ENCODE data around the gene MROH8.
"Not testable (repeated sequence)": the region's sequence is repeated elsewhere in the genome, so short reads cannot be mapped to it uniquely, and the experiment has no call there.

The MROH8 gene

GRCh38 chr20:37152284-37152683 lies 27.1 kb downstream of the MROH8 start:
- Histone ChIP-seq H3K4me3 (ENCODE audit: low read depth in 1 of 2, low read length in 2 of 2) (no peak overlapping the region), H3K79me2 (ENCODE audit: insufficient read depth, low read length) (no peaks in the 10 kb centered on the region), H3K4me1 (ENCODE audit: insufficient read depth, low read length) (no peaks in the 10 kb centered on the region), H2AFZ (ENCODE audit: low read depth, low read length) (no peak overlapping the region), H3K27ac (ENCODE audit: low read length) (no peak overlapping the region), H3K27me3 (ENCODE audit: insufficient read depth, low read length, poor library complexity) (no peaks in the 10 kb centered on the region), H3K36me3 (ENCODE audit: insufficient read depth, low read length) (no peaks in the 10 kb centered on the region), H3K9me3 (ENCODE audit: insufficient read depth, low read length, severe bottlenecking) (no peaks in the 10 kb centered on the region), H3K9ac (ENCODE audit: low read depth, low read length) (no peak overlapping the region), H4K20me1 (ENCODE audit: insufficient read depth, low read length) (no peaks in the 10 kb centered on the region), H3K4me2 (ENCODE audit: insufficient read depth, low read length) (no peak overlapping the region)
- no peak for DNase-seq
- TF ChIP-seq EZH2 (IDR thresholded peaks at IDR 0.05; ENCODE audit: borderline replicate concordance, low read depth, low read length, severe bottlenecking) (no peak), CTCF (IDR thresholded peaks at IDR 0.05; ENCODE audit: borderline replicate concordance, extremely low read depth, low read length, poor library complexity, severe bottlenecking) (no peak)
- ATAC-seq (ENCODE audit: insufficient read depth, low read depth), result no peak

- Histone ChIP-seq H3K4me1 (ENCODE audit: insufficient read depth, low read length) (no peaks in the 10 kb centered on the region), H3K9me3 (ENCODE audit: insufficient read depth, low read length, severe bottlenecking) (no peaks in the 10 kb centered on the region), H3K4me2 (ENCODE audit: insufficient read depth, low read length) (no peak overlapping the region), H3K36me3 (ENCODE audit: insufficient read depth, low read length) (no peaks in the 10 kb centered on the region), H4K20me1 (ENCODE audit: insufficient read depth, low read length) (no peaks in the 10 kb centered on the region), H3K27me3 (ENCODE audit: insufficient read depth, low read length, poor library complexity) (no peaks in the 10 kb centered on the region), H3K9ac (ENCODE audit: low read depth, low read length) (no peak overlapping the region), H3K4me3 (ENCODE audit: low read depth in 1 of 2, low read length in 2 of 2) (no peak overlapping the region), H3K79me2 (ENCODE audit: insufficient read depth, low read length) (no peaks in the 10 kb centered on the region), H3K27ac (ENCODE audit: low read length) (no peak overlapping the region), H2AFZ (ENCODE audit: low read depth, low read length) (no peak overlapping the region)
- ATAC-seq (ENCODE audit: insufficient read depth, low read depth) (no peak), DNase-seq (no peak)
- TF ChIP-seq CTCF (IDR thresholded peaks at IDR 0.05; ENCODE audit: borderline replicate concordance, extremely low read depth, low read length, poor library complexity, severe bottlenecking) (no peak), EZH2 (IDR thresholded peaks at IDR 0.05; ENCODE audit: borderline replicate concordance, low read depth, low read length, severe bottlenecking) (no peak)
These were observed 27.8 kb downstream of the MROH8 start for GRCh38 chr20:37151529-37151928.

- ATAC-seq (ENCODE audit: insufficient read depth, low read depth); H3K4me2 ChIP-seq (ENCODE audit: insufficient read depth, low read length); DNase-seq: not testable (repeated sequence)
These were observed 28.5 kb downstream of the MROH8 start for GRCh38 chr20:37150864-37151263.

GRCh38 chr20:37147250-37147649 lies 32.1 kb downstream of the MROH8 start:
- no peaks in the 10 kb centered on the region for H4K20me1 ChIP-seq (ENCODE audit: insufficient read depth, low read length)
- no peak overlapping the region for H3K4me2 ChIP-seq (ENCODE audit: insufficient read depth, low read length)
- no peak overlapping the region for H3K4me3 ChIP-seq (ENCODE audit: low read depth in 1 of 2, low read length in 2 of 2)
- H3K4me1 ChIP-seq (ENCODE audit: insufficient read depth, low read length), result no peaks in the 10 kb centered on the region
- H3K27ac ChIP-seq (ENCODE audit: low read length), result no peak overlapping the region
- no peaks in the 10 kb centered on the region for H3K79me2 ChIP-seq (ENCODE audit: insufficient read depth, low read length)
- H3K27me3 ChIP-seq (ENCODE audit: insufficient read depth, low read length, poor library complexity), result no peaks in the 10 kb centered on the region
- no peak overlapping the region for H3K9ac ChIP-seq (ENCODE audit: low read depth, low read length)
- ATAC-seq (ENCODE audit: insufficient read depth, low read depth) (no peak), DNase-seq (no peak)
- TF ChIP-seq CTCF (IDR thresholded peaks at IDR 0.05; ENCODE audit: borderline replicate concordance, extremely low read depth, low read length, poor library complexity, severe bottlenecking), result no peak
- TF ChIP-seq EZH2 (IDR thresholded peaks at IDR 0.05; ENCODE audit: borderline replicate concordance, low read depth, low read length, severe bottlenecking), result no peak
- H2AFZ ChIP-seq (ENCODE audit: low read depth, low read length), result no peak overlapping the region
- H3K9me3 ChIP-seq (ENCODE audit: insufficient read depth, low read length, severe bottlenecking), result no peaks in the 10 kb centered on the region
- H3K36me3 ChIP-seq (ENCODE audit: insufficient read depth, low read length), result no peaks in the 10 kb centered on the region

More at GRCh38 chr20:37150864-37151263, 28.5 kb downstream of the MROH8 start:
- not testable (repeated sequence) for H3K27me3 ChIP-seq (ENCODE audit: insufficient read depth, low read length, poor library complexity); H3K36me3 ChIP-seq (ENCODE audit: insufficient read depth, low read length); H4K20me1 ChIP-seq (ENCODE audit: insufficient read depth, low read length); H2AFZ ChIP-seq (ENCODE audit: low read depth, low read length); H3K4me3 ChIP-seq (ENCODE audit: low read depth in 1 of 2, low read length in 2 of 2); H3K9me3 ChIP-seq (ENCODE audit: insufficient read depth, low read length, severe bottlenecking); H3K9ac ChIP-seq (ENCODE audit: low read depth, low read length); H3K4me1 ChIP-seq (ENCODE audit: insufficient read depth, low read length); H3K79me2 ChIP-seq (ENCODE audit: insufficient read depth, low read length); H3K27ac ChIP-seq (ENCODE audit: low read length)

Measured in DND-41 (cell line).